ENCODE data around the gene ERC2.

DNA sequence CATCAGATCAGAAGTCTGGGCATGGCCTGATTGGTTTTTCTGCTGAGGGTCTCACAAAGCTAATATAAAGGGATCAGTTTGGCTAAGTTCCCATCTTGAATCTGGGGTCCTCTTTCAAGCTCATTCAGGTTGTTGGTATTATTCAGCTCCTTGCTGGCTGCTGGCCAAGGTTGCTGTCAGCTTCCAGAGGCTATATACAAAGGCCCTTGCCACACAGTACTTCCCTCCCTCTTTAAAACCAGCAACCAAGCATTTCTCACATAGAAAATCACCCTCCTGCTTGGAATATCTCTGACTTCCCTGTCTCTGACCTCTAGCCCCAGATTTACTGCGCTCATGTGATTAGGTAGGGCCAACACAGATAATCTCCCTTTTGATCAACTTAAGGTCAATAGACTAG is 442.9 kb downstream of the ERC2 start:
- TF ChIP-seq, protein P1, sequence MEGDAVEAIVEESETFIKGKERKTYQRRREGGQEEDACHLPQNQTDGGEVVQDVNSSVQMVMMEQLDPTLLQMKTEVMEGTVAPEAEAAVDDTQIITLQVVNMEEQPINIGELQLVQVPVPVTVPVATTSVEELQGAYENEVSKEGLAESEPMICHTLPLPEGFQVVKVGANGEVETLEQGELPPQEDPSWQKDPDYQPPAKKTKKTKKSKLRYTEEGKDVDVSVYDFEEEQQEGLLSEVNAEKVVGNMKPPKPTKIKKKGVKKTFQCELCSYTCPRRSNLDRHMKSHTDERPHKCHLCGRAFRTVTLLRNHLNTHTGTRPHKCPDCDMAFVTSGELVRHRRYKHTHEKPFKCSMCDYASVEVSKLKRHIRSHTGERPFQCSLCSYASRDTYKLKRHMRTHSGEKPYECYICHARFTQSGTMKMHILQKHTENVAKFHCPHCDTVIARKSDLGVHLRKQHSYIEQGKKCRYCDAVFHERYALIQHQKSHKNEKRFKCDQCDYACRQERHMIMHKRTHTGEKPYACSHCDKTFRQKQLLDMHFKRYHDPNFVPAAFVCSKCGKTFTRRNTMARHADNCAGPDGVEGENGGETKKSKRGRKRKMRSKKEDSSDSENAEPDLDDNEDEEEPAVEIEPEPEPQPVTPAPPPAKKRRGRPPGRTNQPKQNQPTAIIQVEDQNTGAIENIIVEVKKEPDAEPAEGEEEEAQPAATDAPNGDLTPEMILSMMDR (IDR thresholded peaks at IDR 0.05) = no peak
- TF ChIP-seq POLR2A (IDR thresholded peaks at IDR 0.05) = no peak

All from heart left ventricle (tissue), 13 donors.